Chondrocyte (in vitro differentiated cells): Measurements from ENCODE around the gene BRCA2. TPM values are rescaled to one million over a fixed set of nuclear protein-coding genes. Genes with fewer than 3 reads are reported as not detected.

Experiments used
- DNase-seq: peaks from one replicate; pipeline ENCODE4 v3.0.0; 2021; ENCODE audit warnings: mixed read lengths, low spot score
- H3K27ac Mint-ChIP-seq: one replicate; pipeline ENCODE4 v1.8.0; 2021; ENCODE audit warnings: mild to moderate bottlenecking, moderate library complexity, mixed read lengths; ENCODE audit not compliant: unreplicated experiment
- H3K27me3 Mint-ChIP-seq: 2 replicates; pipeline ENCODE4 v1.8.0; 2021; ENCODE audit warnings: low read depth, mixed read lengths
- H3K36me3 Mint-ChIP-seq: 2 replicates; pipeline ENCODE4 v1.8.0; 2021; ENCODE audit warnings: low read depth, mixed read lengths
- H3K4me1 Mint-ChIP-seq: 2 replicates; pipeline ENCODE4 v1.8.0; 2021; ENCODE audit warnings: low read depth, mild to moderate bottlenecking, mixed read lengths
- H3K4me3 Mint-ChIP-seq: one replicate; pipeline ENCODE4 v1.8.0; 2021; ENCODE audit warnings: mild to moderate bottlenecking, moderate library complexity, mixed read lengths; ENCODE audit not compliant: unreplicated experiment
- H3K9me3 Mint-ChIP-seq: 2 replicates; pipeline ENCODE4 v1.8.0; 2021; ENCODE audit warnings: low read depth, mixed read lengths
- CTCF ChIP-seq: fragments of 200-600 bp; sonication (generic); IDR thresholded peaks from 2 replicates; pipeline ENCODE4 v1.5.0; 2021; ENCODE audit warnings: antibody characterized with exemption, mild to moderate bottlenecking, moderate library complexity
- total RNA-seq: library from RNA; stranded (reverse); gene quantifications from 3 replicates; pipeline ENCODE4 v1.2.1, GENCODE V29; 2021

Gene BRCA2
- total RNA-seq, 1 donor from 2014 or later = 4.4 TPM

GRCh38 chr13:32384702-32385101 lies 69.4 kb downstream of the BRCA2 start:
- DNase-seq = no peak
- Mint-ChIP-seq H3K4me3 (no peak overlapping the region), H3K9me3 (no peaks in the 10 kb centered on the region), H3K36me3 (no peaks in the 10 kb centered on the region), H3K27ac (no peak overlapping the region), H3K4me1 (no peaks in the 10 kb centered on the region), H3K27me3 (no peaks in the 10 kb centered on the region)
- TF ChIP-seq CTCF = no peak

- no peaks in the 10 kb centered on the region for H3K9me3 Mint-ChIP-seq
- no peak for TF ChIP-seq CTCF
- H3K4me1 Mint-ChIP-seq = no peaks in the 10 kb centered on the region
- no peaks in the 10 kb centered on the region for H3K27me3 Mint-ChIP-seq
- H3K4me3 Mint-ChIP-seq = no peak overlapping the region
- DNase-seq = no peak
- H3K36me3 Mint-ChIP-seq = no peaks in the 10 kb centered on the region
- no peak overlapping the region for H3K27ac Mint-ChIP-seq
Observed at GRCh38 chr13:32385410-32385809, 70.1 kb downstream of the BRCA2 start.

- TF ChIP-seq CTCF = no peak
- no peaks in the 10 kb centered on the region for H3K36me3 Mint-ChIP-seq
- H3K4me3 Mint-ChIP-seq = no peak overlapping the region
- no peak for DNase-seq
- H3K4me1 Mint-ChIP-seq = no peaks in the 10 kb centered on the region
- H3K27me3 Mint-ChIP-seq = no peaks in the 10 kb centered on the region
- no peak overlapping the region for H3K27ac Mint-ChIP-seq
- no peaks in the 10 kb centered on the region for H3K9me3 Mint-ChIP-seq
Observed at GRCh38 chr13:32390048-32390447, 74.7 kb downstream of the BRCA2 start.

- no peak for DNase-seq
- H3K36me3 Mint-ChIP-seq = no peaks in the 10 kb centered on the region
Observed at GRCh38 chr13:32390484-32390883, 75.2 kb downstream of the BRCA2 start.

GRCh38 chr13:32391101-32391619 lies 75.9 kb downstream of the BRCA2 start:
- Mint-ChIP-seq H3K9me3 (no peaks in the 10 kb centered on the region), H3K36me3 (no peaks in the 10 kb centered on the region), H3K27me3 (no peaks in the 10 kb centered on the region), H3K4me3 (no peak overlapping the region), H3K27ac (no peak overlapping the region), H3K4me1 (no peaks in the 10 kb centered on the region)
- TF ChIP-seq CTCF = no peak
- no peak for DNase-seq

More at GRCh38 chr13:32390484-32390883, 75.2 kb downstream of the BRCA2 start:
- H3K9me3 Mint-ChIP-seq = no peaks in the 10 kb centered on the region
- no peaks in the 10 kb centered on the region for H3K27me3 Mint-ChIP-seq
- no peak overlapping the region for H3K4me3 Mint-ChIP-seq
- no peak overlapping the region for H3K27ac Mint-ChIP-seq
- no peaks in the 10 kb centered on the region for H3K4me1 Mint-ChIP-seq
- no peak for TF ChIP-seq CTCF
